Endothelial cell of umbilical vein (primary cell): ENCODE measurements around the gene COG2. TPM values are rescaled to one million over a fixed set of nuclear protein-coding genes. Genes with fewer than 3 reads are reported as not detected.

Experiments
- BruUV-seq: library from RNA; stranded (reverse); fragments of 400-500 nt; replicated peaks from 2 replicates; lab custom pipeline; 2021; lab: Mats Ljungman, UMichigan
- CTCF ChIA-PET: fragments of 300-600, 350-600 bp; sonication (Branson Sonifier 250); formaldehyde crosslinking; loops from one replicate; lab custom pipeline; 2021; ENCODE audit warnings: antibody characterized with exemption, inconsistent platforms; lab: Charles Lee
- POLR2A ChIA-PET: fragments of 300-600, 350-600 bp; sonication (Branson Sonifier 250); formaldehyde crosslinking; loops from one replicate; lab custom pipeline; 2021; ENCODE audit warnings: antibody characterized with exemption, inconsistent platforms; lab: Charles Lee
- DNase-seq: peaks from one replicate; pipeline ENCODE4 v3.0.0-alpha.2; 2011; ENCODE audit warnings: low read depth, low spot score
- FAIRE-seq: peaks from 2 replicates; lab custom pipeline; 2011; peaks lifted over from hg19 to GRCh38; lab: Jason Lieb, UNC
- H2AFZ ChIP-seq: 2 replicates; pipeline ENCODE4 v1.6.0; 2012; ENCODE audit warnings: low read depth, low read length, control low read depth, inconsistent platforms
- H3K27ac ChIP-seq: 2 replicates; pipeline ENCODE4 v1.5.1; 2011; ENCODE audit warnings: low read depth, mild to moderate bottlenecking, control low read depth, low read length, moderate library complexity; ENCODE audit not compliant: insufficient read depth
- H3K27me3 ChIP-seq, 2 experiments: 2 replicates each; pipeline versions ENCODE4 v1.6.0 to v1.6.1; 2011; ENCODE audit warnings: low read length in 2 of 2, mixed read lengths in 1 of 2; ENCODE audit not compliant: control insufficient read depth in 2 of 2, insufficient read depth in 2 of 2
- H3K36me3 ChIP-seq, 2 experiments: 2 replicates in 1 of 2; 3 replicates in 1 of 2; pipeline ENCODE4 v1.5.1; 2011; ENCODE audit warnings: low read length in 2 of 2, mild to moderate bottlenecking in 1 of 2, moderate library complexity in 1 of 2; ENCODE audit not compliant: control insufficient read depth in 2 of 2, insufficient read depth in 2 of 2; ENCODE audit errors: extremely low read depth in 1 of 2
- H3K4me1 ChIP-seq: 3 replicates; pipeline ENCODE4 v1.5.1; 2011; ENCODE audit warnings: mild to moderate bottlenecking, low read length; ENCODE audit not compliant: control insufficient read depth, insufficient read depth; ENCODE audit errors: extremely low read depth
- H3K4me2 ChIP-seq: 2 replicates; pipeline ENCODE4 v1.6.1; 2011; ENCODE audit warnings: low read length, control low read depth, mixed read lengths; ENCODE audit not compliant: insufficient read depth
- H3K4me3 ChIP-seq, 3 experiments: fragments of 200-600 bp in 1 of 3; sonication (generic), shearing (Covaris generic) in 1 of 3; replicated peaks in 1 of 3; 2 replicates each; pipeline ENCODE4 v1.5.1; 2011 to 2016; ENCODE audit warnings: control low read depth in 3 of 3, low read length in 3 of 3, mild to moderate bottlenecking in 2 of 3, inconsistent platforms in 1 of 3, low read depth in 1 of 3, moderate library complexity in 1 of 3; ENCODE audit not compliant: insufficient read depth in 1 of 3
- H3K79me2 ChIP-seq: 2 replicates; pipeline ENCODE4 v1.6.0; 2012; ENCODE audit warnings: low read length, inconsistent platforms; ENCODE audit not compliant: control insufficient read depth, insufficient read depth
- H3K9ac ChIP-seq: replicated peaks from 2 replicates; pipeline ENCODE3; 2011; ENCODE audit warnings: low read length, control low read depth; ENCODE audit not compliant: insufficient read depth; ENCODE audit errors: extremely low read depth
- H3K9me1 ChIP-seq: replicated peaks from 3 replicates; pipeline ENCODE4 v1.6.0; 2011; ENCODE audit warnings: mild to moderate bottlenecking, low read length; ENCODE audit not compliant: control insufficient read depth, insufficient read depth; ENCODE audit errors: extremely low read depth
- H3K9me3 ChIP-seq: replicated peaks from 2 replicates; pipeline ENCODE4 v1.5.1; 2012; ENCODE audit warnings: low read length, inconsistent platforms; ENCODE audit not compliant: control insufficient read depth, insufficient read depth
- H4K20me1 ChIP-seq: replicated peaks from 2 replicates; pipeline ENCODE3; 2011; ENCODE audit warnings: mild to moderate bottlenecking, low read length; ENCODE audit not compliant: control insufficient read depth, insufficient read depth; ENCODE audit errors: extremely low read depth
- CTCF ChIP-seq, 2 donors: IDR thresholded peaks; 1 replicate in 1 of 2; 2 replicates in 1 of 2; pipeline ENCODE4 v1.5.1; 2011; ENCODE audit warnings: low read length in 2 of 2, mild to moderate bottlenecking in 2 of 2, moderate library complexity in 2 of 2, control low read depth in 1 of 2, inconsistent platforms in 1 of 2, low read depth in 1 of 2; ENCODE audit not compliant: insufficient read depth in 1 of 2; ENCODE audit errors: extremely low read depth in 1 of 2
- EZH2 ChIP-seq: IDR thresholded peaks from 2 replicates; pipeline ENCODE4 v1.6.1; 2012; ENCODE audit warnings: borderline replicate concordance, low read depth, mild to moderate bottlenecking, moderate library complexity, low read length, inconsistent platforms; ENCODE audit not compliant: severe bottlenecking
- FOS ChIP-seq: IDR thresholded peaks from 2 replicates; pipeline ENCODE4 v1.6.1; 2011; ENCODE audit warnings: mild to moderate bottlenecking, low read length, moderate library complexity, borderline replicate concordance; ENCODE audit not compliant: insufficient read depth
- GATA2 ChIP-seq: IDR thresholded peaks from 2 replicates; pipeline ENCODE4 v1.7.0; 2011; ENCODE audit warnings: low read depth, mild to moderate bottlenecking, moderate library complexity, mixed read lengths, low read length; ENCODE audit not compliant: insufficient read length, insufficient read depth
- JUN ChIP-seq: IDR thresholded peaks from 2 replicates; pipeline ENCODE4 v1.6.1; 2011; ENCODE audit warnings: borderline replicate concordance, low read depth; ENCODE audit not compliant: insufficient read length, insufficient read depth
- MAX ChIP-seq: IDR thresholded peaks from 2 replicates; pipeline ENCODE4 v1.6.1; 2011; ENCODE audit not compliant: insufficient read depth, insufficient read length
- MYC ChIP-seq: IDR thresholded peaks from one replicate; pipeline ENCODE4 v1.6.1; 2011; ENCODE audit warnings: mild to moderate bottlenecking, low read depth, low read length
- POLR2A ChIP-seq: IDR thresholded peaks from 2 replicates; pipeline ENCODE4 v1.6.1; 2012; ENCODE audit warnings: low read depth, mild to moderate bottlenecking, control low read depth, low read length
- POLR2AphosphoS5 ChIP-seq: IDR thresholded peaks from 2 replicates; pipeline ENCODE4 v1.6.1; 2012; ENCODE audit warnings: low read depth, mild to moderate bottlenecking, control low read depth, low read length, moderate library complexity; ENCODE audit not compliant: insufficient read depth
- dilution Hi-C: fragments of 300-500 bp; cut with MboI; formaldehyde crosslinking; loops from one replicate; pipeline ENCODE4 v1.15.0; 2019; ENCODE audit warnings: low sequenced_read_pairs; ENCODE audit not compliant: extremely low pct_ligation_motif_present
- intact Hi-C: fragments of 100-400 bp; cut with micrococcal nuclease; formaldehyde crosslinking; loops from one replicate; pipeline ENCODE4 v1.10.0; 2022
- polyA plus RNA-seq, 4 experiments: library from polyadenylated mRNA; depleted of rRNA in 3 of 4; stranded (reverse) in 3 of 4; unstranded in 1 of 4; fragments of >200 nt; gene quantifications; 2 replicates each; pipeline versions ENCODE4 v1.2.1 to v1.2.3, GENCODE V29; 2011 to 2012; ENCODE audit warnings: missing spikeins in 1 of 4
- total RNA-seq: library from RNA; stranded (reverse); gene quantifications from 2 replicates; pipeline ENCODE4 v1.2.3, GENCODE V29; 2021

COG2 gene
- total and polyA plus RNA-seq, 2 donors (not counting 3 experiments of a cell fraction or from before 2014, with no cell fraction given), result 7.6 to 24.2 TPM

GRCh38 chr1:230725256-230726012, 83.2 kb downstream of the COG2 start:
- TF ChIP-seq POLR2A, result no peak
- no peak for TF ChIP-seq JUN
- TF ChIP-seq MAX, result no peak
- TF ChIP-seq EZH2, result no peak
- no peak for TF ChIP-seq POLR2AphosphoS5
- no peak for TF ChIP-seq GATA2
- no peak for TF ChIP-seq FOS
- no peak for TF ChIP-seq CTCF (IDR thresholded peaks at IDR 0.05; ENCODE audit: extremely low read depth in 1 of 2, insufficient read depth in 1 of 2, low read depth in 1 of 2, low read length in 2 of 2)
- TF ChIP-seq MYC, result no peak
- no peaks in the 10 kb centered on the region for H4K20me1 ChIP-seq
- BruUV-seq, result no TSS peak
- no peak overlapping the region for H3K4me2 ChIP-seq
- POLR2A ChIA-PET, result no interaction called here
- no peak overlapping the region for H3K27ac ChIP-seq
- H3K36me3 ChIP-seq, result no peaks in the 10 kb centered on the region
- H3K9me3 ChIP-seq, result no peaks in the 10 kb centered on the region
- intact Hi-C loops (no loop called here), dilution Hi-C loops (no loop called here)
- H2AFZ ChIP-seq, result no peak overlapping the region
- H3K9me1 ChIP-seq, result no peaks in the 10 kb centered on the region
- no peak for DNase-seq
- no peaks in the 10 kb centered on the region for H3K79me2 ChIP-seq
- CTCF ChIA-PET, result no interaction called here
- no peak for FAIRE-seq
- no peak overlapping the region for H3K4me3 ChIP-seq
- peaks cover 0 to 2% of the 10 kb centered on the region in 2 experiments for H3K27me3 ChIP-seq
- H3K9ac ChIP-seq, result no peak overlapping the region
- no peaks in the 10 kb centered on the region for H3K4me1 ChIP-seq
